H1 (cell line): ENCODE data around the gene SGCD. TPM values are rescaled to one million over a fixed set of nuclear protein-coding genes. Genes with fewer than 3 reads are reported as not detected.

Source experiments
- CTCF ChIA-PET: fragments of 300-600 bp; sonication (Branson Sonifier 250); formaldehyde crosslinking; loops from one replicate; lab custom pipeline; 2021; ENCODE audit not compliant: partially characterized antibody; lab: Charles Lee
- POLR2A ChIA-PET: fragments of 300-600 bp; sonication (Branson Sonifier 250); formaldehyde crosslinking; loops from one replicate; lab custom pipeline; 2021; ENCODE audit warnings: inconsistent platforms; ENCODE audit not compliant: partially characterized antibody; lab: Charles Lee
- DNase-seq, 2 experiments: peaks; one replicate each; pipeline versions ENCODE4 v3.0.0 to v3.0.0-alpha.2; 2010 to 2022; ENCODE audit warnings: low spot score in 2 of 2, low read depth in 1 of 2, mixed read lengths in 1 of 2
- FAIRE-seq: peaks from 2 replicates; lab custom pipeline; 2011; peaks lifted over from hg19 to GRCh38; lab: Jason Lieb, UNC
- H2AFZ ChIP-seq: 2 replicates; pipeline ENCODE4 v1.8.1; 2012; ENCODE audit warnings: low read length, inconsistent platforms
- H2AK5ac ChIP-seq: 2 replicates; pipeline ENCODE4 v1.6.1; 2013; ENCODE audit warnings: low read depth, low read length
- H2BK120ac ChIP-seq: replicated peaks from 2 replicates; pipeline ENCODE3; 2013; ENCODE audit warnings: low read depth, low read length, inconsistent platforms
- H2BK12ac ChIP-seq: 2 replicates; pipeline ENCODE4 v1.6.1; 2013; ENCODE audit warnings: low read depth, low read length
- H2BK15ac ChIP-seq: 2 replicates; pipeline ENCODE4 v1.6.1; 2013; ENCODE audit warnings: low read length
- H2BK20ac ChIP-seq: 2 replicates; pipeline ENCODE4 v1.6.1; 2013; ENCODE audit warnings: low read length
- H2BK5ac ChIP-seq: 2 replicates; pipeline ENCODE4 v1.6.1; 2013; ENCODE audit warnings: low read depth, low read length
- H3K14ac ChIP-seq: 2 replicates; pipeline ENCODE4 v1.6.1; 2013; ENCODE audit warnings: inconsistent platforms; ENCODE audit not compliant: insufficient read length
- H3K18ac ChIP-seq: 2 replicates; pipeline ENCODE4 v1.6.1; 2013; ENCODE audit warnings: low read length; ENCODE audit errors: extremely low read depth
- H3K23ac ChIP-seq: 2 replicates; pipeline ENCODE4 v1.6.1; 2013; ENCODE audit warnings: inconsistent platforms; ENCODE audit not compliant: insufficient read length
- H3K23me2 ChIP-seq: 2 replicates; pipeline ENCODE4 v1.6.1; 2013; ENCODE audit warnings: low read depth, low read length
- H3K27ac ChIP-seq: 2 replicates; pipeline ENCODE4 v1.6.1; 2011; ENCODE audit warnings: low read depth, low read length, inconsistent platforms
- H3K27me3 ChIP-seq, 4 experiments: replicated peaks in 1 of 4; 1 replicate in 1 of 4; 2 replicates in 3 of 4; pipeline versions ENCODE4 v1.6.1 to v1.8.1; 2011 to 2013; ENCODE audit warnings: low read length in 3 of 4, mild to moderate bottlenecking in 3 of 4, inconsistent platforms in 2 of 4, mixed read lengths in 2 of 4, moderate library complexity in 1 of 4; ENCODE audit not compliant: control insufficient read depth in 3 of 4, insufficient read depth in 3 of 4; ENCODE audit errors: extremely low read depth in 1 of 4
- H3K36me3 ChIP-seq, 4 experiments: 2 replicates each; pipeline versions ENCODE4 v1.6.1 to v1.8.1; 2011 to 2013; ENCODE audit warnings: mild to moderate bottlenecking in 4 of 4, low read length in 3 of 4, moderate library complexity in 2 of 4, control low read depth in 1 of 4, inconsistent platforms in 1 of 4; ENCODE audit not compliant: insufficient read depth in 4 of 4, control insufficient read depth in 2 of 4
- H3K4ac ChIP-seq: replicated peaks from 2 replicates; pipeline ENCODE3; 2013; ENCODE audit warnings: low read length, low read depth, mixed read lengths, inconsistent platforms; ENCODE audit not compliant: insufficient read length
- H3K4me1 ChIP-seq, 4 experiments: replicated peaks in 1 of 4; 1 replicate in 1 of 4; 2 replicates in 3 of 4; pipeline versions ENCODE4 v1.6.1 to v1.8.1; 2011 to 2013; ENCODE audit warnings: low read length in 3 of 4, inconsistent platforms in 2 of 4, mixed read lengths in 1 of 4; ENCODE audit not compliant: insufficient read depth in 4 of 4, control insufficient read depth in 3 of 4
- H3K4me2 ChIP-seq, 2 experiments: 2 replicates each; pipeline versions ENCODE4 v1.6.1 to v1.8.1; 2011 to 2013; ENCODE audit warnings: low read depth in 2 of 2, low read length in 2 of 2, control low read depth in 1 of 2, inconsistent platforms in 1 of 2, mild to moderate bottlenecking in 1 of 2; ENCODE audit not compliant: insufficient read depth in 1 of 2
- H3K4me3 ChIP-seq, 4 experiments: fragments of 200-600, 300-600 bp in 1 of 4; sonication (generic), shearing (Covaris generic), sonication (Bioruptor Twin) in 1 of 4; 2 replicates each; pipeline versions ENCODE4 v1.5.1 to v1.8.1; 2011 to 2016; ENCODE audit warnings: low read length in 4 of 4, low read depth in 3 of 4, control low read depth in 2 of 4, inconsistent platforms in 2 of 4, mild to moderate bottlenecking in 2 of 4, mixed read lengths in 1 of 4, moderate library complexity in 1 of 4; ENCODE audit not compliant: insufficient read depth in 2 of 4; ENCODE audit errors: extremely low read depth in 1 of 4
- H3K56ac ChIP-seq: replicated peaks from 2 replicates; pipeline ENCODE3; 2013; ENCODE audit warnings: low read depth, mild to moderate bottlenecking, mixed read lengths, low read length, inconsistent platforms; ENCODE audit not compliant: insufficient read length
- H3K79me1 ChIP-seq: 2 replicates; pipeline ENCODE4 v1.6.1; 2013; ENCODE audit warnings: low read depth, low read length, control low read depth
- H3K79me2 ChIP-seq, 2 experiments: 2 replicates each; pipeline versions ENCODE4 v1.6.1 to v1.8.1; 2012 to 2013; ENCODE audit warnings: low read length in 2 of 2, mild to moderate bottlenecking in 2 of 2, inconsistent platforms in 1 of 2; ENCODE audit not compliant: insufficient read depth in 2 of 2, control insufficient read depth in 1 of 2
- H3K9ac ChIP-seq, 4 experiments: replicated peaks in 1 of 4; 1 replicate in 1 of 4; 2 replicates in 3 of 4; pipeline versions ENCODE4 v1.6.1 to v1.8.1; 2011 to 2013; ENCODE audit warnings: low read depth in 3 of 4, low read length in 3 of 4, control low read depth in 2 of 4, mild to moderate bottlenecking in 2 of 4, moderate library complexity in 2 of 4, inconsistent platforms in 1 of 4; ENCODE audit errors: extremely low read depth in 1 of 4
- H3K9me3 ChIP-seq, 2 experiments: 2 replicates each; pipeline versions ENCODE4 v1.6.1 to v1.8.1; 2012 to 2013; ENCODE audit warnings: mild to moderate bottlenecking in 2 of 2, moderate library complexity in 2 of 2, control low read depth in 1 of 2, inconsistent platforms in 1 of 2, low read depth in 1 of 2, low read length in 1 of 2, mixed read lengths in 1 of 2; ENCODE audit not compliant: insufficient read depth in 2 of 2
- H4K20me1 ChIP-seq, 2 experiments: replicated peaks in 1 of 2; 2 replicates each; pipeline versions ENCODE3 to v1.8.1; 2011 to 2013; ENCODE audit warnings: inconsistent platforms in 2 of 2, low read length in 2 of 2, mild to moderate bottlenecking in 1 of 2; ENCODE audit not compliant: insufficient read depth in 2 of 2, control insufficient read depth in 1 of 2
- H4K5ac ChIP-seq: 2 replicates; pipeline ENCODE4 v1.6.1; 2013; ENCODE audit warnings: low read length, low read depth, mixed read lengths, inconsistent platforms; ENCODE audit not compliant: insufficient read length
- H4K8ac ChIP-seq: 2 replicates; pipeline ENCODE4 v1.8.0; 2013; ENCODE audit warnings: mild to moderate bottlenecking, moderate library complexity, low read length, inconsistent platforms; ENCODE audit not compliant: insufficient read depth; ENCODE audit errors: extremely low read depth
- H4K91ac ChIP-seq: replicated peaks from 2 replicates; pipeline ENCODE3; 2013; ENCODE audit warnings: low read length, mixed read lengths, inconsistent platforms; ENCODE audit not compliant: insufficient read length
- BCL11A ChIP-seq, 2 experiments: IDR thresholded peaks; one replicate each; pipeline ENCODE4 v1.6.1; 2011; ENCODE audit warnings: low read depth in 2 of 2, low read length in 2 of 2, mild to moderate bottlenecking in 2 of 2
- CBX5 ChIP-seq: fragments of 300-800, 300-1000 bp; sonication (generic); IDR thresholded peaks from 2 replicates; pipeline ENCODE4 v1.7.1; 2016; ENCODE audit warnings: antibody characterized with exemption, low read length, low read depth
- CHD2 ChIP-seq: IDR thresholded peaks from 2 replicates; pipeline ENCODE4 v1.6.1; 2012; ENCODE audit warnings: low read length, improper control_type of control experiment
- CTBP2 ChIP-seq: IDR thresholded peaks from 2 replicates; pipeline ENCODE4 v1.7.0; 2011; ENCODE audit warnings: borderline replicate concordance, mild to moderate bottlenecking, moderate library complexity, mixed read lengths, low read length; ENCODE audit not compliant: insufficient read depth, insufficient read length
- EGR1 ChIP-seq: IDR thresholded peaks from 2 replicates; pipeline ENCODE4 v1.6.1; 2011; ENCODE audit warnings: low read depth, low read length, borderline replicate concordance
- EP300 ChIP-seq, 2 experiments: IDR thresholded peaks; 1 replicate in 1 of 2; 2 replicates in 1 of 2; pipeline ENCODE4 v1.6.1; 2011 to 2012; ENCODE audit warnings: low read depth in 2 of 2, low read length in 2 of 2, mild to moderate bottlenecking in 2 of 2, borderline replicate concordance in 1 of 2, inconsistent platforms in 1 of 2, moderate library complexity in 1 of 2
- GTF2F1 ChIP-seq: IDR thresholded peaks from 2 replicates; pipeline ENCODE4 v1.6.1; 2012; ENCODE audit warnings: low read depth, low read length, improper control_type of control experiment, borderline replicate concordance
- KDM4A ChIP-seq: IDR thresholded peaks from one replicate; pipeline ENCODE4 v1.7.1; 2012; ENCODE audit warnings: low read depth, mild to moderate bottlenecking, moderate library complexity, low read length, inconsistent platforms; ENCODE audit not compliant: severe bottlenecking
- NANOG ChIP-seq: IDR thresholded peaks from 2 replicates; pipeline ENCODE4 v1.6.1; 2011; ENCODE audit warnings: low read length, low read depth, mild to moderate bottlenecking, inconsistent platforms; ENCODE audit not compliant: insufficient read depth, poor library complexity, severe bottlenecking
- SP2 ChIP-seq: IDR thresholded peaks from 2 replicates; pipeline ENCODE4 v1.6.1; 2012; ENCODE audit warnings: mild to moderate bottlenecking, low read length, inconsistent platforms
- SP4 ChIP-seq: IDR thresholded peaks from 2 replicates; pipeline ENCODE4 v1.6.1; 2012; ENCODE audit warnings: low read length, inconsistent platforms
- SUZ12 ChIP-seq: fragments of 200-600 bp; sonication (generic); IDR thresholded peaks from 2 replicates; pipeline ENCODE4 v1.6.1; 2012; ENCODE audit warnings: mild to moderate bottlenecking, inconsistent platforms, low read length, moderate library complexity, mixed read lengths
- TAF7 ChIP-seq: optimal IDR thresholded peaks from 2 replicates; pipeline ENCODE3; 2011; ENCODE audit warnings: low read depth, mild to moderate bottlenecking, inconsistent platforms, low read length, moderate library complexity, borderline replicate concordance
- TBP ChIP-seq: IDR thresholded peaks from 2 replicates; pipeline ENCODE4 v1.6.1; 2011; ENCODE audit warnings: low read depth, low read length, improper control_type of control experiment
- WGBS, 2 experiments: shearing (Covaris generic) in 1 of 2; methylation state at CpG; one replicate each; pipeline versions ENCODE4 v1.1.6 to v1.1.7; 2013 to 2015; ENCODE audit warnings: low lambda C conversion rate in 2 of 2, mixed read lengths in 2 of 2, inconsistent platforms in 1 of 2, low coverage in 1 of 2, missing lambda C conversion rate in 1 of 2; ENCODE audit not compliant: insufficient replicate concordance in 2 of 2, insufficient coverage in 1 of 2, insufficient read length in 1 of 2; ENCODE audit errors: extremely low coverage in 1 of 2, missing lambda C conversion rate in 1 of 2; 5-methylcytosine and 5-hydroxymethylcytosine counted together
- polyA plus RNA-seq, 7 experiments: library from polyadenylated mRNA; depleted of rRNA in 3 of 7; stranded (reverse) in 5 of 7; unstranded in 2 of 7; fragments of >200 nt in 5 of 7; fragments of 200-250 nt in 2 of 7; gene quantifications; 1 replicate in 5 of 7; 2 replicates in 1 of 7; 4 replicates in 1 of 7; pipeline versions ENCODE4 v1.2.1 to v1.2.3, GENCODE V29; 2011 to 2013; ENCODE audit warnings: missing spikeins in 2 of 7, mixed read lengths in 2 of 7
- total RNA-seq: library from RNA; stranded (reverse); fragmentation: NEBNext Ultra II Directional; extraction: Animal tissue kit (Norgen Biotek cat#: 25700); gene quantifications from 2 replicates; pipeline ENCODE4 v1.2.1, GENCODE V29; 2021

SGCD gene
- total and polyA plus RNA-seq, 2 of the 8 experiments (the other 6 are each of a cell fraction or from before 2014, with no cell fraction given), result 0.04 to 0.08 TPM

GRCh38 chr5:156419661-156420060 lies 92.7 kb downstream of the SGCD start:
- 100% methylated on average over 1 of the region's 1 CpG; no CpG with 5 or more reads in 1 of the 2 experiments for whole genome bisulfite sequencing, 2 experiments
- no peak overlapping the region for H3K9ac ChIP-seq
- H2BK5ac ChIP-seq, result no peak overlapping the region
- no peaks in the 10 kb centered on the region for H4K20me1 ChIP-seq
- no peak overlapping the region for H2BK120ac ChIP-seq
- no peak overlapping the region for H4K8ac ChIP-seq
- CTCF ChIA-PET, result interaction anchor here (1.2 to 1.6 kb wide), 3 partner anchors 11 to 476 kb away, joined by 3 read pairs; no protein-coding TSS in a partner anchor
- no peak for FAIRE-seq
- no peak overlapping the region for H3K4ac ChIP-seq
- H3K56ac ChIP-seq, result no peak overlapping the region
- no peak overlapping the region for H4K5ac ChIP-seq
- no peak overlapping the region for H3K14ac ChIP-seq
- no peak overlapping the region for H2AK5ac ChIP-seq
- H2BK15ac ChIP-seq, result no peak overlapping the region
- no peak overlapping the region for H2BK20ac ChIP-seq
- POLR2A ChIA-PET, result no interaction called here
- H3K23ac ChIP-seq, result no peak overlapping the region
- no peak overlapping the region for H2AFZ ChIP-seq
- H3K9me3 ChIP-seq, result no peaks in the 10 kb centered on the region
- no peak overlapping the region for H2BK12ac ChIP-seq
- H3K79me1 ChIP-seq, result no peaks in the 10 kb centered on the region
- no peak overlapping the region for H4K91ac ChIP-seq
- H3K18ac ChIP-seq, result no peak overlapping the region
- H3K27me3 ChIP-seq, result no peaks in the 10 kb centered on the region
- H3K36me3 ChIP-seq, result peaks cover 0 to 3% (median 0%) of the 10 kb centered on the region in 4 experiments; a peak in 1 of 8 replicates
- H3K27ac ChIP-seq, result no peak overlapping the region
- H3K4me2 ChIP-seq, result no peak overlapping the region
- no peak for DNase-seq
- TF ChIP-seq BCL11A (IDR thresholded peaks at IDR 0.05; ENCODE audit: low read depth in 2 of 2, low read length in 2 of 2), result no peak
- no peak for TF ChIP-seq CHD2
- no peak for TF ChIP-seq SUZ12
- no peak for TF ChIP-seq CTBP2
- no peak for TF ChIP-seq CBX5
- no peak for TF ChIP-seq SP2
- TF ChIP-seq TAF7, result no peak
- TF ChIP-seq EP300 (IDR thresholded peaks at IDR 0.05; ENCODE audit: borderline replicate concordance in 1 of 2, low read depth in 2 of 2, low read length in 2 of 2), result no peak
- TF ChIP-seq GTF2F1, result no peak
- no peak for TF ChIP-seq TBP
- TF ChIP-seq NANOG, result no peak
- no peak for TF ChIP-seq KDM4A
- no peak for TF ChIP-seq EGR1
- no peak for TF ChIP-seq SP4
- H3K4me1 ChIP-seq, result peaks cover 0 to 15% (median 8%) of the 10 kb centered on the region in 4 experiments; a peak in 4 of 7 replicates
- no peaks in the 10 kb centered on the region for H3K23me2 ChIP-seq
- no peak overlapping the region for H3K4me3 ChIP-seq
- H3K79me2 ChIP-seq, result no peaks in the 10 kb centered on the region
